ENCODE measurements around the gene LLGL2. TPM values are rescaled to one million over a fixed set of nuclear protein-coding genes. Genes with fewer than 3 reads are reported as not detected.

Gene LLGL2
- total RNA-seq, 1 experiment from 2014 or later, result 6.1 TPM

DNA sequence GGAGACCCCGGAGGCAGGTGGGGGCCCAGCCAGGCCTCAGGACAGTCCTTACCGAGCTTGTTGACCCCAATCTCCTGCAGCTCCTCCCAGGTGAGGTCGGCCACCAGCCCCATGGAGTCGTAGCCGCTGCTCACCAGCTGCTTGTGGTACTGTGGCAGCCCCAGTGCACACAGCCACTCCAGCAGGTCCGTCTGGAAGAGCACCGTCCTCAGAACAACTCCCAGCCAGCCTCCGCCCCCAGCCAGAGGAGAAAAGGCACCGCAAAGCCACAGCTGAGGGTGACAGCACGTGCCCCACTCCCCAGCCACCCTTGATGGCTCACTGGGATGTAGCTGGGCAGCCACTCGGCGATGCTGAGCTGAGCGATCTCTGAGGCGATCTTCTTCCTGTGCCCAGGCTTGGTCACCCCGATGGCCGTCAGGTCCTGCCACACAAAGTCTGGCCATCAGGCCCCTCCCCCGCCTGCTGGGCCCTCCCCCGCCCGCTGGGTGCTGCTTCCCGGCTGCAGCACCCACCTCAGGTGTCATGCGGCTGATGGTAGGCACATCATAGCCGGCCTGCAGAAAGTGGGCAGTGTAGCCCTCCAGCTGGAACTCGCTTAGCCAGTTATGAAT is 22.1 kb upstream of the LLGL2 start:
- Histone ChIP-seq H3K9me2 (replicated peaks; ENCODE audit: insufficient read depth, low read length) (no peaks in the 10 kb centered on the region), H3K9ac (ENCODE audit: low read length) (no peak overlapping the region), H3K36me3 (ENCODE audit: insufficient read depth, low read length) (no peaks in the 10 kb centered on the region), H3K27ac (ENCODE audit: low read length) (no peak overlapping the region), H3K27me3 (ENCODE audit: low read length) (no peaks in the 10 kb centered on the region), H2AFZ (ENCODE audit: low read length) (no peak overlapping the region), H3K79me2 (ENCODE audit: low read length) (no peaks in the 10 kb centered on the region), H3K4me2 (ENCODE audit: low read depth, low read length, poor library complexity, severe bottlenecking) (no peak overlapping the region), H3K4me1 (ENCODE audit: low read length) (no peaks in the 10 kb centered on the region), H3K9me3 (ENCODE audit: low read length) (no peaks in the 10 kb centered on the region), H3K4me3 (ENCODE audit: low read length) (no peak overlapping the region), H4K20me1 (ENCODE audit: insufficient read depth, low read depth, low read length) (peaks cover 4% of the 10 kb centered on the region; the same call in 1 of the 2 replicates)
- DNase-seq, result no peak

DNA sequence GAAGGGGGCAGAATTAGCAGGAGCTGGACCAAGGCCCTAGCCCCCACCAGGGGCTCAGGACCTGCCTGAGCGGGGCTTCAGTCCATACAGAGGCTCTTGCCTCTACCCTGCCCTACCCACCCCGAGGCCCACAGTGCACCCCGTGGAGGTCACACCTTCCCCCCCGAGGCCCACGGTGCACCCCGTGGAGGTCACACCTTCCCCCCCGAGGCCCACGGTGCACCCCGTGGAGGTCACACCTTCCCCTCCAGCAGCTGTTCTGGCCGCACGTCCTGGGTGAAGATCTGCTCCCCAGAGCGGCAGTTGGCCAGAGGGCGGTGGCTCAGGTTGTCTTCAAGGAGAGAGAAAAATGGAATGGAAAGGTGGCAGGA is 21.5 kb upstream of the LLGL2 start:
- H3K9ac ChIP-seq (ENCODE audit: low read length), result no peak overlapping the region
- no peaks in the 10 kb centered on the region for H3K9me2 ChIP-seq (replicated peaks; ENCODE audit: insufficient read depth, low read length)
- H3K79me2 ChIP-seq (ENCODE audit: low read length), result no peaks in the 10 kb centered on the region
- H3K4me3 ChIP-seq (ENCODE audit: low read length), result no peak overlapping the region
- no peak overlapping the region for H3K4me2 ChIP-seq (ENCODE audit: low read depth, low read length, poor library complexity, severe bottlenecking)
- no peak for DNase-seq
- no peak overlapping the region for H2AFZ ChIP-seq (ENCODE audit: low read length)
- H3K27ac ChIP-seq (ENCODE audit: low read length), result no peak overlapping the region
- H3K4me1 ChIP-seq (ENCODE audit: low read length), result no peaks in the 10 kb centered on the region
- H3K9me3 ChIP-seq (ENCODE audit: low read length), result no peaks in the 10 kb centered on the region
- peaks cover 4% of the 10 kb centered on the region; the same call in 1 of the 2 replicates for H4K20me1 ChIP-seq (ENCODE audit: insufficient read depth, low read depth, low read length)
- H3K36me3 ChIP-seq (ENCODE audit: insufficient read depth, low read length), result no peaks in the 10 kb centered on the region
- H3K27me3 ChIP-seq (ENCODE audit: low read length), result no peaks in the 10 kb centered on the region

DNA sequence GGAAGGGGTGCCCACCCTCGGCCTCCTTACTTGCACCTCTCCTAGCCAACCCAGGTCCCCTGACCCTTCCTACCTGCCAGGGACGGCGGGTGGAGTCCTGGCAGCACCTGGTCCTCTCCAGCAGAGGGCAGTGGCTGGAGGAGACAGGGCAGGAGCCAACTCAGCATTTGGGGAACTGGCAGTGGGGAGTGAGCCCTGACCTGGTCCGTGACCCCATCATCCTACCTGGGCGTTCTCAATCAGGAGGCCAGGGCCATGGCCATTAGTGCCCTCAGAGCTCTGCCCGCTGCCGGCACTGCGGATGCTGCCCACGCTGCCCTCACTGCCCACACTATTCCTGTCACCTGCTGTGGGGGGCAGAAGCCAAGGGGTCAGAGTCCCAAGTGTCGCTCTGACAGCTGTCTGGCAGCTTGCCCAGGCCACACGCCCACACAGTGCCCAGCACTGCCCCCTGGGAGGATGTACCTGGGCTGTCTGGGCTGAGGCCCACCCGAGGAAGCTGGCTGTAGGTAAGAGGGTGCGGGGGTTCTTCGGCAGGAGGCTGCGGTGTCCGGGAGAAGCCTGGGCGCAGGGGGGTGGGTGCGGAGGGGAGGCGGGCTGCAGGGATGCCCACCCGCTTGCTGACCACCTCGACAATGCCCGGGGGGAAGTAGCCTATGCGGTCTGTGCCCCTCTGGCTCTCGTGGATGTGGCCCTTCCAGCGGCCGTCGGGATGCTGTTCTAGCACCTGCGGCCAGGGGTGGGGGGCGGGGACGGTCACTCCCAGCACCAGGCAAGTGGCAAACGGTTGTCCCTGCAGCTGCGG is 20.9 kb upstream of the LLGL2 start:
- Histone ChIP-seq H3K4me3 (ENCODE audit: low read length) (no peak overlapping the region), H3K27ac (ENCODE audit: low read length) (no peak overlapping the region), H3K27me3 (ENCODE audit: low read length) (no peaks in the 10 kb centered on the region), H3K9me3 (ENCODE audit: low read length) (no peaks in the 10 kb centered on the region), H3K4me2 (ENCODE audit: low read depth, low read length, poor library complexity, severe bottlenecking) (no peak overlapping the region), H3K9ac (ENCODE audit: low read length) (no peak overlapping the region), H3K4me1 (ENCODE audit: low read length) (no peaks in the 10 kb centered on the region), H4K20me1 (ENCODE audit: insufficient read depth, low read depth, low read length) (peaks cover 4% of the 10 kb centered on the region; the same call in 1 of the 2 replicates), H3K9me2 (replicated peaks; ENCODE audit: insufficient read depth, low read length) (no peaks in the 10 kb centered on the region), H3K79me2 (ENCODE audit: low read length) (no peaks in the 10 kb centered on the region), H2AFZ (ENCODE audit: low read length) (no peak overlapping the region), H3K36me3 (ENCODE audit: insufficient read depth, low read length) (no peaks in the 10 kb centered on the region)
- DNase-seq, result peak; percentile 82

DNA sequence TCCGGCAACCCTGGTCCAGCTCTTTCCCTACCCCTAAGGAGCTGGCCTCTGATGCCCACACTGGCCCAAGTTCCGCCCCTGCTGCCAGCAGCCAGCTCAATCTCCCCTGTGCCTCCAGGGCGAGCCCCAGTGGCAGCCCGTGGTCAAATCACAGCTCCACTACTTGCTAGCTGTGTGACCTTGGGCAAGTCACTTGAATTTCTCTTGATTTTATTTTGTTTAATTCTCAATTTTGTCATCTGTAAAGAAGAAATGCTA is 20.4 kb upstream of the LLGL2 start:
- Histone ChIP-seq H3K36me3 (ENCODE audit: insufficient read depth, low read length) (no peaks in the 10 kb centered on the region), H3K9me3 (ENCODE audit: low read length) (no peaks in the 10 kb centered on the region), H3K4me3 (ENCODE audit: low read length) (no peak overlapping the region), H2AFZ (ENCODE audit: low read length) (no peak overlapping the region), H3K9ac (ENCODE audit: low read length) (no peak overlapping the region), H3K4me1 (ENCODE audit: low read length) (no peaks in the 10 kb centered on the region), H3K9me2 (replicated peaks; ENCODE audit: insufficient read depth, low read length) (no peaks in the 10 kb centered on the region), H3K79me2 (ENCODE audit: low read length) (no peaks in the 10 kb centered on the region), H3K4me2 (ENCODE audit: low read depth, low read length, poor library complexity, severe bottlenecking) (no peak overlapping the region), H4K20me1 (ENCODE audit: insufficient read depth, low read depth, low read length) (peaks cover 4% of the 10 kb centered on the region; the same call in 1 of the 2 replicates), H3K27me3 (ENCODE audit: low read length) (no peaks in the 10 kb centered on the region), H3K27ac (ENCODE audit: low read length) (no peak overlapping the region)
- no peak for DNase-seq

DNA sequence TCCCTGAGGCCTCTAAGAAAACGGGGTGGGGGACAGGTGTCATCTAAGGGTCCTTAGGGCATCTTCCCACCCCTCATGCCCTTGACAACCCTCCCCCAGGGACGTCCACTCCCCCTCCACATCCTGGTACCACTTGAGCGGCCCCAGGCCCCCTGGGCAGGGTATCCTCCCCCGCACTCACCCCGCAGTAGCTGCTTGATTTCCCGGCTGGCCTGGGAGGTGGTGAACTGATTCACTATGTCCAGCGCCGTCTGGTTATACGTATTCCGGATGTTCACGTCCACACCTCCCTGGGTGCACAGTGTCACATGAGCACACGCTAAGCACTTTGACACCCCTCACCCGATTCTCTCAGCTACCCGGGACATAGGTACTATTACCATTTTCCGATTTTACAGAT is 19.9 kb upstream of the LLGL2 start:
- Histone ChIP-seq H3K27ac (ENCODE audit: low read length) (no peak overlapping the region), H3K36me3 (ENCODE audit: insufficient read depth, low read length) (no peaks in the 10 kb centered on the region), H3K79me2 (ENCODE audit: low read length) (no peaks in the 10 kb centered on the region), H3K27me3 (ENCODE audit: low read length) (no peaks in the 10 kb centered on the region), H3K4me2 (ENCODE audit: low read depth, low read length, poor library complexity, severe bottlenecking) (no peak overlapping the region), H3K9me2 (replicated peaks; ENCODE audit: insufficient read depth, low read length) (no peaks in the 10 kb centered on the region), H2AFZ (ENCODE audit: low read length) (no peak overlapping the region), H3K4me1 (ENCODE audit: low read length) (no peaks in the 10 kb centered on the region), H4K20me1 (ENCODE audit: insufficient read depth, low read depth, low read length) (peaks cover 4% of the 10 kb centered on the region; the same call in 1 of the 2 replicates), H3K9ac (ENCODE audit: low read length) (no peak overlapping the region), H3K4me3 (ENCODE audit: low read length) (no peak overlapping the region), H3K9me3 (ENCODE audit: low read length) (no peaks in the 10 kb centered on the region)
- no peak for DNase-seq

DNA sequence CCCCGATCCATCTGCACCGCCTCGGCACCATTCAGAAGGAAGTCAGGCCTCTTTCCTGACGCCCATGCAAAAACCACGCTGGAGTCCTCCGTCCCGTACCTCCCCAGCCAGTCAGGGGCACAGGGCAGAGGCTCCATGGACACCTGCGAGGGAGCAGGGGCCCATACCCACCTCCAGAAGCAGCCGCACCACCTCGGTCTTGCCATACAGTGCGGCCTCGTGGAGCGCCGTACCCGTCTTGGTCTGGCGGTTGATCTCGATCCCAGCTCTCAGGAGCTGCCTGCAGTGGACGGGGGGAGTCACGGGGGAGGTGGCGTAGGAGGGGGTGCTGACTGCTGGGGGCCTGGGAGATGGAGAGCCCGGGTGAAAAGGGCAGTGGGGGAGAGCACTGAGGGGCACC is 19.4 kb upstream of the LLGL2 start:
- Histone ChIP-seq H3K79me2 (ENCODE audit: low read length) (no peaks in the 10 kb centered on the region), H3K9me2 (replicated peaks; ENCODE audit: insufficient read depth, low read length) (no peaks in the 10 kb centered on the region), H2AFZ (ENCODE audit: low read length) (no peak overlapping the region), H3K4me1 (ENCODE audit: low read length) (no peaks in the 10 kb centered on the region), H3K4me3 (ENCODE audit: low read length) (no peak overlapping the region), H3K4me2 (ENCODE audit: low read depth, low read length, poor library complexity, severe bottlenecking) (no peak overlapping the region), H3K9me3 (ENCODE audit: low read length) (no peaks in the 10 kb centered on the region), H3K27ac (ENCODE audit: low read length) (no peak overlapping the region), H3K9ac (ENCODE audit: low read length) (no peak overlapping the region), H3K36me3 (ENCODE audit: insufficient read depth, low read length) (no peaks in the 10 kb centered on the region), H4K20me1 (ENCODE audit: insufficient read depth, low read depth, low read length) (peaks cover 4% of the 10 kb centered on the region; the same call in 1 of the 2 replicates), H3K27me3 (ENCODE audit: low read length) (no peaks in the 10 kb centered on the region)
- DNase-seq, result no peak

DNA sequence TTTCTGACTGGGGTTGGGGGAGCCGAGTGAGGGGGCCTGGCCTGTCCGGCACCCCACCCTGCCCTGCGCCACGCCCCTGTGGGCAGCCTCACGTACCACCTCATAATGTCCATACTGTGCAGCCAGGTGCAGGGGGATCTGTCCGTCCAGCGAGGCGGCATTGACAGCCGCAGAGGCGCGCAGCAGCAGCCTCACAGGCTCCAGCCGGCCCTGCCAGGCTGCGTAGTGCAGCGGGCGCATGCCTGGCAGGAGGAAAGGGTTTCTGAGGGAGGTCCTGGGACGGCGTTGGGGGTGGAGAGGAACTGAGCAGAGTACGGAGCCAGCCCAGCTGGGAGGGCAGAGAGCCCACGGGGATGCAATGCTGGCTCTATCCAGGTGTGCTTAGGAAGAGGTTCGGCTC is 18.6 kb upstream of the LLGL2 start:
- no peaks in the 10 kb centered on the region for H3K27me3 ChIP-seq (ENCODE audit: low read length)

DNA sequence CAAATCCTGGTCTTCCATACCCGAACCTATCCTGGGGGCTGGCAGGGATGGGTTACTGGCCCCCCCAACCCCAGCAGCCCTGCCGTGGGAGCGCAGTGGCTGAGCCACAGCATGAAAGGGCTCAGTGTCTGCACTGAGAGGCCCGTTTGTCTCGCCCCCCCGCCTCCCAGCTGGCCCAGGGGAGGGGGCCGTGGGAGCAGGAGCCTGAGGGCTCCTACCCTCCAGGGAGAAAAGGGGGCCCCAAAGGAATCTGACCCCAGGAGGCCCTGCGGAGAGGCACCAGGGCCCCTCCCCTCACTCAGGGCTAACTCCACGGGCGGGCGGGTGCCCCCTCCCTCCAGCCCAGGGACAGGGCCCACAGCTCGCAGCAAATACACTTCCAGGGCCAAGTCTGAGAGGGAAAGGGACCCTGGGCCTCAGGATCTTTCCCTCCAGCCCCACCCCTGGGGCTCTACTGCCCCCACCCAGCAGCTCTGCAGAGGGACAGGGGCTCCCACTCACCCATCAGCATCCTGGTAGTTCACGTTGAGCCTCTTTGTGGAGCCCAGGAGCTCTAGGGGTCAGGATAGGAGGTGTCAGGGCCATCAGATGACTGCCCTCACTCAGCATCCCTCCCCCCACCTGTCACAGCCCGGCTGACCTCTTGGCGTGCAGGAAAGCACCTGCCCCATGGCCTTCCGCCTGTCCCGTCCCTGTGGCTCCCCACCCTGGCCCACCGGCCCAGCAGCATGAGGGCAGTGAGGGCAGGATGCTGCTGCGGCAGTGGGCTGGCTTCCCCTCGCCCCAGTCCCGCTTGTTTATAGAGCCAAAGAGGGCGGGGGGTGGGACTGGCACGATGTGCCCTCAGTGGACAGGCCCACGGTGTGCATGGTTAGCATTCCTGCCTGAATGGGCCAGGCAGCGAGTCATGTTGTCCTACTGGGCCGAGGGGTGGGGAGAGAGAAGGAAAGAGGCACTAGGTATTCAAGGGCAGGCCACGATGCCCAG is 17.5 kb upstream of the LLGL2 start:
- H3K4me2 ChIP-seq (ENCODE audit: low read depth, low read length, poor library complexity, severe bottlenecking), result no peak overlapping the region
- no peaks in the 10 kb centered on the region for H3K36me3 ChIP-seq (ENCODE audit: insufficient read depth, low read length)
- no peaks in the 10 kb centered on the region for H3K9me3 ChIP-seq (ENCODE audit: low read length)
- H2AFZ ChIP-seq (ENCODE audit: low read length), result no peak overlapping the region
- no peak for DNase-seq
- H3K4me1 ChIP-seq (ENCODE audit: low read length), result no peaks in the 10 kb centered on the region
- peaks cover 4% of the 10 kb centered on the region; the same call in 1 of the 2 replicates for H4K20me1 ChIP-seq (ENCODE audit: insufficient read depth, low read depth, low read length)
- H3K9ac ChIP-seq (ENCODE audit: low read length), result no peak overlapping the region
- H3K79me2 ChIP-seq (ENCODE audit: low read length), result no peaks in the 10 kb centered on the region
- H3K27me3 ChIP-seq (ENCODE audit: low read length), result no peaks in the 10 kb centered on the region
- H3K4me3 ChIP-seq (ENCODE audit: low read length), result no peak overlapping the region
- no peaks in the 10 kb centered on the region for H3K9me2 ChIP-seq (replicated peaks; ENCODE audit: insufficient read depth, low read length)
- H3K27ac ChIP-seq (ENCODE audit: low read length), result no peak overlapping the region

More for the DNA sequence above, 18.6 kb upstream of the LLGL2 start:
- Histone ChIP-seq H3K36me3 (ENCODE audit: insufficient read depth, low read length) (no peaks in the 10 kb centered on the region), H3K4me2 (ENCODE audit: low read depth, low read length, poor library complexity, severe bottlenecking) (no peak overlapping the region), H3K27ac (ENCODE audit: low read length) (no peak overlapping the region), H3K4me1 (ENCODE audit: low read length) (no peaks in the 10 kb centered on the region), H3K4me3 (ENCODE audit: low read length) (no peak overlapping the region), H2AFZ (ENCODE audit: low read length) (no peak overlapping the region), H4K20me1 (ENCODE audit: insufficient read depth, low read depth, low read length) (peaks cover 4% of the 10 kb centered on the region; the same call in 1 of the 2 replicates), H3K9me3 (ENCODE audit: low read length) (no peaks in the 10 kb centered on the region), H3K9me2 (replicated peaks; ENCODE audit: insufficient read depth, low read length) (no peaks in the 10 kb centered on the region), H3K9ac (ENCODE audit: low read length) (no peak overlapping the region), H3K79me2 (ENCODE audit: low read length) (no peaks in the 10 kb centered on the region)
- DNase-seq, result no peak

All from Karpas-422 (cell line).